ENCODE measurements around the gene NT5DC4. TPM values are rescaled to one million over a fixed set of nuclear protein-coding genes. Genes with fewer than 3 reads are reported as not detected.

Gene NT5DC4
- total and polyA plus RNA-seq, 2 of the 4 experiments (the other 2 are of a cell fraction): not detected

GRCh38 chr2:112754564-112754963 lies 33.7 kb downstream of the NT5DC4 start:
- Histone ChIP-seq H3K36me3 (ENCODE audit: control insufficient read depth, insufficient read depth, low read length) (peaks cover 2% of the 10 kb centered on the region; the same call in 1 of the 2 replicates), H3K4ac (ENCODE audit: low read depth, low read length) (no peak overlapping the region), H3K9me3 (ENCODE audit: control insufficient read depth, insufficient read depth, low read length) (no peaks in the 10 kb centered on the region), H3K9ac (ENCODE audit: low read depth, low read length) (no peak overlapping the region), H2BK120ac (ENCODE audit: low read depth, low read length) (peak overlapping the region; percentile 9; the same call in 1 of the 2 replicates), H2AFZ (replicated peaks; ENCODE audit: low read length, poor library complexity) (no peak overlapping the region), H3K27ac (ENCODE audit: insufficient read depth, low read length) (no peak overlapping the region), H3K4me1 (ENCODE audit: control insufficient read depth, insufficient read depth, low read length) (peaks cover 12% of the 10 kb centered on the region), H2AK9ac (replicated peaks; ENCODE audit: low read depth, low read length, poor library complexity) (no peak overlapping the region), H3K27me3 (ENCODE audit: control insufficient read depth, insufficient read depth, low read length) (no peaks in the 10 kb centered on the region), H3K4me3 (ENCODE audit: insufficient read depth, low read depth, low read length) (no peak overlapping the region), H4K20me1 (ENCODE audit: insufficient read depth, low read length) (no peaks in the 10 kb centered on the region), H3K4me2 (ENCODE audit: low read depth, low read length) (no peak overlapping the region), H3K9me1 (ENCODE audit: insufficient read depth, low read length) (peaks cover 6% of the 10 kb centered on the region), H3K56ac (ENCODE audit: extremely low read depth, insufficient read depth, low read length) (no peak overlapping the region), H4K5ac (ENCODE audit: low read depth, low read length) (no peak overlapping the region), H4K8ac (ENCODE audit: low read depth in 2 of 2, low read length in 2 of 2) (no peak overlapping the region; a peak in 1 of 4 replicates), H3K23ac (ENCODE audit: low read depth, low read length) (no peak overlapping the region; the same call in 1 of the 2 replicates), H4K91ac (ENCODE audit: insufficient read depth, low read depth, low read length) (no peak overlapping the region), H3K14ac (replicated peaks; ENCODE audit: low read depth, low read length) (no peak overlapping the region), H3K79me1 (ENCODE audit: low read depth in 1 of 2, low read length in 2 of 2) (peaks cover 57 to 69% of the 10 kb centered on the region in 2 experiments), H2BK5ac (ENCODE audit: low read depth, low read length, poor library complexity, severe bottlenecking) (no peak overlapping the region), H2AK5ac (ENCODE audit: low read depth, low read length) (no peak overlapping the region), H2BK15ac (ENCODE audit: low read depth, low read length) (no peak overlapping the region), H3K18ac (ENCODE audit: low read depth, low read length) (no peak overlapping the region), H2BK20ac (ENCODE audit: low read depth, low read length) (no peak overlapping the region)
- 100% methylated on average over 1 of the region's 1 CpG; no CpG with 5 or more reads in 1 of the 2 experiments for WGBS, 2 experiments (ENCODE audit: extremely low coverage in 2 of 2, insufficient read length in 1 of 2)
- dilution Hi-C loops (cut with HindIII; ENCODE audit: low sequenced_read_pairs, unreplicated experiment): no loop called here
- BruUV-seq (replicated peaks): no TSS peak
- POLR2A ChIA-PET (ENCODE audit: unreplicated experiment): no interaction called here
- intact Hi-C loops (cut with micrococcal nuclease): no loop called here
- ATAC-seq (ENCODE audit: low read depth) (no peak), DNase-seq (no peak)
- TF ChIP-seq FOS (IDR thresholded peaks at IDR 0.05; ENCODE audit: low read depth, low read length) (no peak), BHLHE40 (IDR thresholded peaks at IDR 0.05; ENCODE audit: low read depth, low read length) (no peak), NFE2L2 (IDR thresholded peaks at IDR 0.05; ENCODE audit: low read depth, low read length) (no peak), USF2 (IDR thresholded peaks at IDR 0.05; ENCODE audit: low read depth, low read length) (no peak), CHD1 (IDR thresholded peaks at IDR 0.05; ENCODE audit: low read depth, low read length) (no peak), SMC3 (IDR thresholded peaks at IDR 0.05; ENCODE audit: low read depth, low read length) (no peak), POLR2A (IDR thresholded peaks at IDR 0.05; ENCODE audit: low read depth, low read length) (no peak), CEBPB (IDR thresholded peaks at IDR 0.05; ENCODE audit: low read depth, low read length) (no peak), RCOR1 (IDR thresholded peaks at IDR 0.05; ENCODE audit: insufficient replicate concordance, low read length) (no peak), RFX5 (IDR thresholded peaks at IDR 0.05; ENCODE audit: low read depth, low read length) (no peak), MAZ (IDR thresholded peaks at IDR 0.05; ENCODE audit: borderline replicate concordance, low read depth, low read length) (no peak)
- TF ChIP-seq, protein P1, sequence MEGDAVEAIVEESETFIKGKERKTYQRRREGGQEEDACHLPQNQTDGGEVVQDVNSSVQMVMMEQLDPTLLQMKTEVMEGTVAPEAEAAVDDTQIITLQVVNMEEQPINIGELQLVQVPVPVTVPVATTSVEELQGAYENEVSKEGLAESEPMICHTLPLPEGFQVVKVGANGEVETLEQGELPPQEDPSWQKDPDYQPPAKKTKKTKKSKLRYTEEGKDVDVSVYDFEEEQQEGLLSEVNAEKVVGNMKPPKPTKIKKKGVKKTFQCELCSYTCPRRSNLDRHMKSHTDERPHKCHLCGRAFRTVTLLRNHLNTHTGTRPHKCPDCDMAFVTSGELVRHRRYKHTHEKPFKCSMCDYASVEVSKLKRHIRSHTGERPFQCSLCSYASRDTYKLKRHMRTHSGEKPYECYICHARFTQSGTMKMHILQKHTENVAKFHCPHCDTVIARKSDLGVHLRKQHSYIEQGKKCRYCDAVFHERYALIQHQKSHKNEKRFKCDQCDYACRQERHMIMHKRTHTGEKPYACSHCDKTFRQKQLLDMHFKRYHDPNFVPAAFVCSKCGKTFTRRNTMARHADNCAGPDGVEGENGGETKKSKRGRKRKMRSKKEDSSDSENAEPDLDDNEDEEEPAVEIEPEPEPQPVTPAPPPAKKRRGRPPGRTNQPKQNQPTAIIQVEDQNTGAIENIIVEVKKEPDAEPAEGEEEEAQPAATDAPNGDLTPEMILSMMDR (conservative IDR thresholded peaks at IDR 0.05; ENCODE audit: low read depth, low read length): no peak
- in situ Hi-C loops (cut with MboI; ENCODE audit: low sequenced_read_pairs): loop anchor here (5.0 to 10.0 kb wide), 2 partner anchors 120 to 193 kb away; no protein-coding TSS in a partner anchor
- CTCF ChIA-PET: interaction anchor here (3.6 kb wide), 1 partner anchor 188 kb away, joined by 27 read pairs; no protein-coding TSS in a partner anchor

Measured in IMR-90 (cell line).